B cell (primary cell): Measurements from ENCODE around the gene ANAPC2. TPM values are rescaled to one million over a fixed set of nuclear protein-coding genes. Genes with fewer than 3 reads are reported as not detected.

Experiments used
- ATAC-seq: fragments of 200-7000 bp; cut with Tn5 transposase; one replicate; pipeline ENCODE4 v1.10.0; 2021; ENCODE audit warnings: low read depth, mild to moderate bottlenecking, moderate number of reproducible peaks, moderate library complexity
- CTCF ChIA-PET: fragments of 350-600 bp; sonication (Branson Sonifier 250); formaldehyde crosslinking; loops from one replicate; lab custom pipeline; 2021; ENCODE audit warnings: antibody characterized with exemption, inconsistent platforms; lab: Charles Lee
- POLR2A ChIA-PET: fragments of 350-600 bp; sonication (Branson Sonifier 250); formaldehyde crosslinking; loops from one replicate; lab custom pipeline; 2021; ENCODE audit warnings: antibody characterized with exemption; lab: Charles Lee
- DNase-seq: peaks from one replicate; pipeline ENCODE4 v3.0.0; 2013
- H2AFZ ChIP-seq: 2 replicates; pipeline ENCODE4 v1.6.1; 2012; ENCODE audit warnings: mild to moderate bottlenecking, low read depth, low read length; ENCODE audit not compliant: insufficient read depth, poor library complexity, severe bottlenecking
- H3K27ac ChIP-seq, 2 donors: 1 replicate in 1 of 2; 2 replicates in 1 of 2; pipeline ENCODE4 v1.5.1; 2012 to 2013; ENCODE audit warnings: low read length in 2 of 2, mild to moderate bottlenecking in 2 of 2, moderate library complexity in 1 of 2
- H3K27me3 ChIP-seq, 4 experiments: fragments of 200-600 bp in 1 of 4; sonication (generic) in 1 of 4; replicated peaks in 1 of 4; 1 replicate in 2 of 4; 2 replicates in 2 of 4; pipeline versions ENCODE4 v1.6.1 to v1.7.0; 2013 to 2016; ENCODE audit warnings: low read length in 3 of 4, mild to moderate bottlenecking in 2 of 4, mixed read lengths in 1 of 4, moderate library complexity in 1 of 4; ENCODE audit not compliant: insufficient read depth in 4 of 4, control insufficient read depth in 3 of 4; ENCODE audit errors: control extremely low read depth in 1 of 4
- H3K36me3 ChIP-seq, 2 experiments: replicated peaks in 1 of 2; 1 replicate in 1 of 2; 2 replicates in 1 of 2; pipeline versions ENCODE4 v1.6.1 to v1.7.1; 2013; ENCODE audit warnings: low read length in 1 of 2; ENCODE audit not compliant: insufficient read depth in 2 of 2, control insufficient read depth in 1 of 2; ENCODE audit errors: control extremely low read depth in 1 of 2, extremely low read depth in 1 of 2
- H3K4me1 ChIP-seq, 2 donors: fragments of 200-600 bp in 1 of 2; sonication (generic) in 1 of 2; 1 replicate in 1 of 2; 2 replicates in 1 of 2; pipeline versions ENCODE4 v1.5.1 to v1.6.1; 2013 to 2017; ENCODE audit warnings: low read length in 2 of 2; ENCODE audit not compliant: control insufficient read depth in 2 of 2, insufficient read depth in 2 of 2
- H3K4me2 ChIP-seq: replicated peaks from 2 replicates; pipeline ENCODE3; 2012; ENCODE audit warnings: mild to moderate bottlenecking, low read depth, low read length; ENCODE audit not compliant: poor library complexity, severe bottlenecking
- H3K4me3 ChIP-seq, 5 experiments: fragments of 200-600 bp in 1 of 5; sonication (generic) in 1 of 5; 1 replicate in 3 of 5; 2 replicates in 2 of 5; pipeline versions ENCODE4 v1.5.1 to v1.7.0; 2011 to 2016; ENCODE audit warnings: low read length in 4 of 5, mild to moderate bottlenecking in 4 of 5, low read depth in 2 of 5, control low read depth in 1 of 5, moderate library complexity in 1 of 5; ENCODE audit not compliant: insufficient read depth in 1 of 5; ENCODE audit errors: control extremely low read depth in 1 of 5, extremely low read depth in 1 of 5
- H3K79me2 ChIP-seq: fragments of 200-600 bp; sonication (generic); one replicate; pipeline ENCODE4 v1.6.0; 2016; ENCODE audit warnings: low read length; ENCODE audit not compliant: control insufficient read depth, insufficient read depth
- H3K9ac ChIP-seq: fragments of 200-600 bp; sonication (generic); 2 replicates; pipeline ENCODE4 v1.6.1; 2017; ENCODE audit warnings: mild to moderate bottlenecking, low read length, moderate library complexity
- H3K9me3 ChIP-seq, 3 donors: one replicate each; pipeline versions ENCODE4 v1.6.1 to v1.7.1; 2013; ENCODE audit warnings: low read length in 2 of 3; ENCODE audit not compliant: control insufficient read depth in 2 of 3, insufficient read depth in 1 of 3; ENCODE audit errors: control extremely low read depth in 1 of 3
- H4K20me1 ChIP-seq: 2 replicates; pipeline ENCODE4 v1.6.0; 2012; ENCODE audit warnings: mild to moderate bottlenecking, low read length; ENCODE audit not compliant: insufficient read depth, control insufficient read depth, poor library complexity, severe bottlenecking
- H3K27ac Mint-ChIP-seq: one replicate; pipeline ENCODE4 v1.8.0; 2021; ENCODE audit warnings: mixed read lengths
- H3K27me3 Mint-ChIP-seq: one replicate; pipeline ENCODE4 v1.8.0; 2021; ENCODE audit warnings: mixed read lengths
- H3K4me1 Mint-ChIP-seq: one replicate; pipeline ENCODE4 v1.8.0; 2021; ENCODE audit warnings: mixed read lengths
- H3K4me3 Mint-ChIP-seq: one replicate; pipeline ENCODE4 v1.8.0; 2021; ENCODE audit warnings: mixed read lengths
- H3K9me3 Mint-ChIP-seq: one replicate; pipeline ENCODE4 v1.8.0; 2022; ENCODE audit warnings: mixed read lengths; ENCODE audit not compliant: insufficient read depth
- EZH2 ChIP-seq: IDR thresholded peaks from 2 replicates; pipeline ENCODE4 v1.6.1; 2012; ENCODE audit warnings: borderline replicate concordance, low read depth, mild to moderate bottlenecking, moderate library complexity, low read length; ENCODE audit not compliant: insufficient read depth, poor library complexity, severe bottlenecking
- WGBS: methylation state at CpG from one replicate; pipeline ENCODE4 v1.1.5; 2013; ENCODE audit warnings: missing lambda C conversion rate; ENCODE audit not compliant: insufficient coverage; 5-methylcytosine and 5-hydroxymethylcytosine counted together
- intact Hi-C: fragments of 100-400 bp; cut with micrococcal nuclease; formaldehyde crosslinking; loops from one replicate; pipeline ENCODE4 v1.10.0; 2022
- polyA plus RNA-seq: library from polyadenylated mRNA; depleted of rRNA; stranded (reverse); fragments of >200 nt; gene quantifications from 2 replicates; pipeline ENCODE4 v1.2.3, GENCODE V29; 2012
- total RNA-seq, 2 donors: library from RNA; stranded (reverse); fragments of 120-200 nt in 1 of 2; gene quantifications; 1 replicate in 1 of 2; 2 replicates in 1 of 2; pipeline versions ENCODE4 v1.2.3 to v1.2.4, GENCODE V29; 2013 to 2022
- TF ChIP-seq, protein P1 (sequence below): fragments of 200-600 bp; IDR thresholded peaks from one replicate; pipeline ENCODE4 v1.8.0; 2022; ENCODE audit warnings: antibody characterized with exemption, mild to moderate bottlenecking

Gene ANAPC2
- total and polyA plus RNA-seq, 2 donors (not counting 1 experiment from before 2014, with no cell fraction given) = 121 to 127 TPM

DNA sequence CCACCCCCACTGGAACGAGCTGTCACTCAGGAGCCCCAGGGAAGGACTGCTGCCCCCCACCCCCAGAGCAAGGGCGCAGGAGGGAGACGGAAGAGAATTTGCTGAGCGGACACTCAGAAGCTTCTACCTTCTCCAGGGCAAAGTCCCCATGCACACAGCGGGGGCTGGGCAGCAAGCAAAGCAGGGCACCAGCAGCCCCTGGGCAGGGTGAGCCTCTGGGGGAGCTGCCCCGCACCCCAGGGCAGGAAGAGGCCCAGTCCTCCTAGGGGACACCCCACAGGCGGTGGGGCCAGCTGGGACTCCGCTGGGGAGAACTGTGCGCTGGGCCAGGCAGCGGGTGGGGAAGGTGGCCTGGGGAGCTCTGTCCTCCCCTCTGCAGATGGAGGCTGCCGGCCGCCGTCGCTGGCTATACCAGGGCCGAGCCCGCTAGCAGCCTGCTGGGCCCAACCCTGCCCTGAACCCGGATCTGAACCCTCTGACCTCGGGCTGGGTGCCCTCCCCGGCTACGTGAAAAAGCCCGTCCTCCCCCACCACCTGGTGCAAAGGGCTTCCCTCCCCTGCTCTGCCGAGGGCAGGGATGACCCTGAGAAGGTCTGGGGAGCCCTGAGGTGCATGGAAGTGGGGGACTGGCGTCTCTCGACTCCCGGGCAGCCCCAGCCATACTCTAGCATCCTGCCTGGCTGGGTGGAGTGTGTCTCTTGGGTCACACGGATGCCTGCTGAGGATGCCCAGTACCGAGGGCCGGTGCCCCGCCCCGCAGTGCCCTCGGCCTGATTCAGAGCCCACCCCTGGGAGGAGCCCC lies 41.7 kb upstream of the ANAPC2 start:
- no peaks in the 10 kb centered on the region for H3K9me3 Mint-ChIP-seq
- Histone ChIP-seq H3K4me2 (no peak overlapping the region), H3K27me3 (peaks cover 0 to 38% (median 2%) of the 10 kb centered on the region in 4 experiments), H3K4me3 (no peak overlapping the region), H3K79me2 (no peaks in the 10 kb centered on the region), H3K9me3 (no peaks in the 10 kb centered on the region), H3K27ac (no peak overlapping the region), H2AFZ (no peak overlapping the region), H3K36me3 (no peaks in the 10 kb centered on the region), H4K20me1 (no peaks in the 10 kb centered on the region), H3K4me1 (peaks cover 14 to 20% of the 10 kb centered on the region in 2 donors), H3K9ac (no peak overlapping the region)
- no peak for ATAC-seq
- no peak overlapping the region for H3K27ac Mint-ChIP-seq
- H3K27me3 Mint-ChIP-seq = peaks cover 4% of the 10 kb centered on the region
- ChIA-PET POLR2A (no interaction called here), CTCF (interaction anchor here (0.9 to 1.2 kb wide), 2 partner anchors 112 to 134 kb away, joined by 3 to 4 read pairs; no protein-coding TSS in a partner anchor)
- H3K4me3 Mint-ChIP-seq = no peak overlapping the region
- TF ChIP-seq, protein P1, sequence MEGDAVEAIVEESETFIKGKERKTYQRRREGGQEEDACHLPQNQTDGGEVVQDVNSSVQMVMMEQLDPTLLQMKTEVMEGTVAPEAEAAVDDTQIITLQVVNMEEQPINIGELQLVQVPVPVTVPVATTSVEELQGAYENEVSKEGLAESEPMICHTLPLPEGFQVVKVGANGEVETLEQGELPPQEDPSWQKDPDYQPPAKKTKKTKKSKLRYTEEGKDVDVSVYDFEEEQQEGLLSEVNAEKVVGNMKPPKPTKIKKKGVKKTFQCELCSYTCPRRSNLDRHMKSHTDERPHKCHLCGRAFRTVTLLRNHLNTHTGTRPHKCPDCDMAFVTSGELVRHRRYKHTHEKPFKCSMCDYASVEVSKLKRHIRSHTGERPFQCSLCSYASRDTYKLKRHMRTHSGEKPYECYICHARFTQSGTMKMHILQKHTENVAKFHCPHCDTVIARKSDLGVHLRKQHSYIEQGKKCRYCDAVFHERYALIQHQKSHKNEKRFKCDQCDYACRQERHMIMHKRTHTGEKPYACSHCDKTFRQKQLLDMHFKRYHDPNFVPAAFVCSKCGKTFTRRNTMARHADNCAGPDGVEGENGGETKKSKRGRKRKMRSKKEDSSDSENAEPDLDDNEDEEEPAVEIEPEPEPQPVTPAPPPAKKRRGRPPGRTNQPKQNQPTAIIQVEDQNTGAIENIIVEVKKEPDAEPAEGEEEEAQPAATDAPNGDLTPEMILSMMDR = no peak
- TF ChIP-seq EZH2 = no peak
- H3K4me1 Mint-ChIP-seq = peaks cover 13% of the 10 kb centered on the region
- WGBS = 66% methylated on average over 27 of the region's 31 CpGs
- DNase-seq = no peak
- intact Hi-C loops = no loop called here
